Measurements from ENCODE around the gene CAPN12. TPM values are rescaled to one million over a fixed set of nuclear protein-coding genes. Genes with fewer than 3 reads are reported as not detected.
A peak's percentile ranks its signal among the peaks of the same experiment; 100 is the strongest.

Gene CAPN12
- polyA plus RNA-seq, 1 of the 3 experiments (the other 2 are of a cell fraction), result 3.0 TPM

DNA sequence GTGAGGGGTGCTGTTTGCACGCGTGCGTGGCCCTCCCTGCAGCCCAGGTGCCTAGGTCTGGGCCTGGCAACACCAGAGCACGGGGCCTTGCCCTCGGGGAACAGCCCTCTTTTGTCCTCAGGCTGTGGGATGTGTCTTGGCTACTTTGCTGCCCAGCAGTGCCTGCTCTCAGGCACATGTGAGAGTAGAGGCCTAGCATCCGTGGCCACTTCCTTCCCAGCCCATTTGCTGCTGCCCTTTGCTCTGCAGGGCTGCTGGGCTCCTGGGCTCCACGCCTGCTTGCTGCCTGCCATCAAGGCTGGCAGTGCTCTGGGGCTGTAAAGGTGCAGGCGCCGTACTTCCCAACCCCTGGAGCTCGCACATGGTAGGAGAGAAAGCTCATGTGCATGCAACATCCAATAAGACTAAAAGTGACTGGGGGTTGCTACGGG lies 46.6 kb downstream of the CAPN12 start:
- H3K36me3 ChIP-seq (replicated peaks in 1 of 2; ENCODE audit: control insufficient read depth in 1 of 2, insufficient read depth in 2 of 2, low read length in 1 of 2), result peaks cover 23 to 49% of the 10 kb centered on the region in 2 experiments
- no peaks in the 10 kb centered on the region for H3K9me2 ChIP-seq
- no peak overlapping the region for H3K4me2 ChIP-seq
- H3F3A ChIP-seq (replicated peaks; ENCODE audit: insufficient read depth), result peaks cover 10% of the 10 kb centered on the region
- H3K27me3 ChIP-seq (ENCODE audit: insufficient read depth), result no peaks in the 10 kb centered on the region
- peak overlapping the region in 1 of 2 experiments; percentile 28; a peak in 1 of 4 replicates for H3K27ac ChIP-seq (ENCODE audit: low read depth in 2 of 2, low read length in 1 of 2)
- peaks cover 38% of the 10 kb centered on the region for H4K20me1 ChIP-seq (ENCODE audit: insufficient read depth)
- 94% methylated on average over 10 of the region's 11 CpGs for WGBS (ENCODE audit: low lambda C conversion rate)
- peaks cover 100% of the 10 kb centered on the region for H3K79me2 ChIP-seq (ENCODE audit: insufficient read depth)
- ChIA-PET CTCF (no interaction called here), POLR2A (no interaction called here)
- H3K4me3 ChIP-seq (ENCODE audit: low read depth in 2 of 2, low read length in 1 of 2), result no peak overlapping the region
- H2AFZ ChIP-seq (ENCODE audit: low read depth), result no peak overlapping the region
- no peak for DNase-seq
- no peaks in the 10 kb centered on the region for H3K9me3 ChIP-seq
- TF ChIP-seq GABPA (IDR thresholded peaks at IDR 0.05; ENCODE audit: low read depth), result no peak
- TF ChIP-seq TCF12 (IDR thresholded peaks at IDR 0.05), result no peak
- TF ChIP-seq REST (IDR thresholded peaks at IDR 0.05; ENCODE audit: low read depth, low read length), result no peak
- no peak for TF ChIP-seq TAF1 (IDR thresholded peaks at IDR 0.05; ENCODE audit: borderline replicate concordance, low read depth, low read length)
- TF ChIP-seq CHD2 (IDR thresholded peaks at IDR 0.05; ENCODE audit: low read length, partially characterized antibody), result no peak
- TF ChIP-seq ZBTB33 (IDR thresholded peaks at IDR 0.05; ENCODE audit: borderline replicate concordance, low read depth), result no peak
- no peak for TF ChIP-seq FOSL2 (IDR thresholded peaks at IDR 0.05; ENCODE audit: borderline replicate concordance, low read depth)
- TF ChIP-seq YY1 (IDR thresholded peaks at IDR 0.05; ENCODE audit: low read depth), result no peak
- TF ChIP-seq RXRA (IDR thresholded peaks at IDR 0.05; ENCODE audit: borderline replicate concordance, low read depth), result no peak
- TF ChIP-seq RFX5 (IDR thresholded peaks at IDR 0.05; ENCODE audit: low read length), result no peak
- TF ChIP-seq RAD21 (IDR thresholded peaks at IDR 0.05; ENCODE audit: low read length), result no peak
- TF ChIP-seq, protein P1, sequence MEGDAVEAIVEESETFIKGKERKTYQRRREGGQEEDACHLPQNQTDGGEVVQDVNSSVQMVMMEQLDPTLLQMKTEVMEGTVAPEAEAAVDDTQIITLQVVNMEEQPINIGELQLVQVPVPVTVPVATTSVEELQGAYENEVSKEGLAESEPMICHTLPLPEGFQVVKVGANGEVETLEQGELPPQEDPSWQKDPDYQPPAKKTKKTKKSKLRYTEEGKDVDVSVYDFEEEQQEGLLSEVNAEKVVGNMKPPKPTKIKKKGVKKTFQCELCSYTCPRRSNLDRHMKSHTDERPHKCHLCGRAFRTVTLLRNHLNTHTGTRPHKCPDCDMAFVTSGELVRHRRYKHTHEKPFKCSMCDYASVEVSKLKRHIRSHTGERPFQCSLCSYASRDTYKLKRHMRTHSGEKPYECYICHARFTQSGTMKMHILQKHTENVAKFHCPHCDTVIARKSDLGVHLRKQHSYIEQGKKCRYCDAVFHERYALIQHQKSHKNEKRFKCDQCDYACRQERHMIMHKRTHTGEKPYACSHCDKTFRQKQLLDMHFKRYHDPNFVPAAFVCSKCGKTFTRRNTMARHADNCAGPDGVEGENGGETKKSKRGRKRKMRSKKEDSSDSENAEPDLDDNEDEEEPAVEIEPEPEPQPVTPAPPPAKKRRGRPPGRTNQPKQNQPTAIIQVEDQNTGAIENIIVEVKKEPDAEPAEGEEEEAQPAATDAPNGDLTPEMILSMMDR (IDR thresholded peaks at IDR 0.05), result no peak
- no peak for TF ChIP-seq SIN3A (IDR thresholded peaks at IDR 0.05; ENCODE audit: borderline replicate concordance, low read depth, low read length)
- no peak for TF ChIP-seq EP300 (IDR thresholded peaks at IDR 0.05; ENCODE audit: borderline replicate concordance in 1 of 2, low read depth in 1 of 2, low read length in 1 of 2)
- TF ChIP-seq ELF1 (IDR thresholded peaks at IDR 0.05), result no peak
- TF ChIP-seq, protein P2, sequence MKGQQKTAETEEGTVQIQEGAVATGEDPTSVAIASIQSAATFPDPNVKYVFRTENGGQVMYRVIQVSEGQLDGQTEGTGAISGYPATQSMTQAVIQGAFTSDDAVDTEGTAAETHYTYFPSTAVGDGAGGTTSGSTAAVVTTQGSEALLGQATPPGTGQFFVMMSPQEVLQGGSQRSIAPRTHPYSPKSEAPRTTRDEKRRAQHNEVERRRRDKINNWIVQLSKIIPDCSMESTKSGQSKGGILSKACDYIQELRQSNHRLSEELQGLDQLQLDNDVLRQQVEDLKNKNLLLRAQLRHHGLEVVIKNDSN (IDR thresholded peaks at IDR 0.05; ENCODE audit: borderline replicate concordance, low read depth), result no peak
- TF ChIP-seq NRF1 (IDR thresholded peaks at IDR 0.05; ENCODE audit: low read depth, low read length), result no peak
- no peak for TF ChIP-seq EZH2phosphoT487 (IDR thresholded peaks at IDR 0.05; ENCODE audit: borderline replicate concordance, low read depth)
- H3K4me1 ChIP-seq (ENCODE audit: control insufficient read depth in 1 of 2, insufficient read depth in 2 of 2, low read depth in 1 of 2, low read length in 1 of 2), result peaks cover 18 to 57% of the 10 kb centered on the region in 2 experiments; a peak in 3 of 4 replicates
- no peak overlapping the region for H3K9ac ChIP-seq
